Measurements from ENCODE around the gene OLIG1. TPM values are rescaled to one million over a fixed set of nuclear protein-coding genes. Genes with fewer than 3 reads are reported as not detected.

Gene OLIG1
- total RNA-seq, 2 donors from 2014 or later, result 0.48 TPM; not detected in 1

GRCh38 chr21:33114276-33114675 is 44.3 kb downstream of the OLIG1 start:
- H3K27ac ChIP-seq (ENCODE audit: low read depth, low read length), result no peak overlapping the region
- peaks cover 17% of the 10 kb centered on the region for H3K4me1 Mint-ChIP-seq
- no peak for DNase-seq
- H3K4me3 ChIP-seq (ENCODE audit: low read length), result no peak overlapping the region
- WGBS, 2 experiments (ENCODE audit: insufficient coverage in 1 of 2, insufficient read length in 1 of 2), result 96 to 97% methylated on average over 3 of the region's 3 CpGs
- H3K36me3 ChIP-seq (ENCODE audit: control insufficient read depth, insufficient read depth, low read length), result no peaks in the 10 kb centered on the region
- H3K27me3 ChIP-seq (ENCODE audit: control insufficient read depth, insufficient read depth, low read length, poor library complexity, severe bottlenecking), result peaks cover 49% of the 10 kb centered on the region
- TF ChIP-seq CTCF (conservative IDR thresholded peaks at IDR 0.05), result no peak
- no peak overlapping the region for H3K4me3 Mint-ChIP-seq
- H3K9ac ChIP-seq (ENCODE audit: extremely low read depth, low read length, poor library complexity, severe bottlenecking), result no peak overlapping the region
- no peaks in the 10 kb centered on the region for H3K4me1 ChIP-seq (ENCODE audit: control insufficient read depth, insufficient read depth, low read length)
- H3K9me3 Mint-ChIP-seq, result no peaks in the 10 kb centered on the region
- H3K27ac Mint-ChIP-seq, result no peak overlapping the region
- H3K36me3 Mint-ChIP-seq (ENCODE audit: low read depth), result no peaks in the 10 kb centered on the region
- peaks cover 37% of the 10 kb centered on the region for H3K27me3 Mint-ChIP-seq (ENCODE audit: insufficient read depth)
- H3K9me3 ChIP-seq (ENCODE audit: control insufficient read depth, low read length), result no peaks in the 10 kb centered on the region

GRCh38 chr21:33115631-33116510 is 45.9 kb downstream of the OLIG1 start:
- H3K4me3 Mint-ChIP-seq, result no peak overlapping the region

GRCh38 chr21:33116676-33117075 is 46.7 kb downstream of the OLIG1 start:
- Mint-ChIP-seq H3K27me3 (ENCODE audit: insufficient read depth) (peaks cover 13% of the 10 kb centered on the region), H3K4me3 (no peak overlapping the region), H3K9me3 (no peaks in the 10 kb centered on the region), H3K27ac (no peak overlapping the region), H3K4me1 (peaks cover 17% of the 10 kb centered on the region), H3K36me3 (ENCODE audit: low read depth) (no peaks in the 10 kb centered on the region)
- Histone ChIP-seq H3K4me3 (ENCODE audit: low read length) (no peak overlapping the region), H3K9me3 (ENCODE audit: control insufficient read depth, low read length) (no peaks in the 10 kb centered on the region), H3K27me3 (ENCODE audit: control insufficient read depth, insufficient read depth, low read length, poor library complexity, severe bottlenecking) (peaks cover 25% of the 10 kb centered on the region), H3K36me3 (ENCODE audit: control insufficient read depth, insufficient read depth, low read length) (no peaks in the 10 kb centered on the region), H3K4me1 (ENCODE audit: control insufficient read depth, insufficient read depth, low read length) (no peaks in the 10 kb centered on the region), H3K9ac (ENCODE audit: extremely low read depth, low read length, poor library complexity, severe bottlenecking) (no peak overlapping the region), H3K27ac (ENCODE audit: low read depth, low read length) (peak overlapping the region; percentile 64)
- WGBS, 2 experiments (ENCODE audit: insufficient coverage in 1 of 2, insufficient read length in 1 of 2), result 66 to 97% methylated on average over 4 to 8 of the region's 8 CpGs
- DNase-seq, result no peak
- TF ChIP-seq CTCF (conservative IDR thresholded peaks at IDR 0.05), result no peak

More at GRCh38 chr21:33115631-33116510, 45.9 kb downstream of the OLIG1 start:
- WGBS, 2 experiments (ENCODE audit: insufficient coverage in 1 of 2, insufficient read length in 1 of 2), result 86 to 89% methylated on average over 15 to 20 of the region's 20 CpGs
- Mint-ChIP-seq H3K9me3 (no peaks in the 10 kb centered on the region), H3K36me3 (ENCODE audit: low read depth) (no peaks in the 10 kb centered on the region), H3K27ac (no peak overlapping the region), H3K27me3 (ENCODE audit: insufficient read depth) (peaks cover 21% of the 10 kb centered on the region), H3K4me1 (peaks cover 17% of the 10 kb centered on the region)
- TF ChIP-seq CTCF (conservative IDR thresholded peaks at IDR 0.05), result no peak
- Histone ChIP-seq H3K9me3 (ENCODE audit: control insufficient read depth, low read length) (no peaks in the 10 kb centered on the region), H3K4me1 (ENCODE audit: control insufficient read depth, insufficient read depth, low read length) (no peaks in the 10 kb centered on the region), H3K27ac (ENCODE audit: low read depth, low read length) (no peak overlapping the region), H3K27me3 (ENCODE audit: control insufficient read depth, insufficient read depth, low read length, poor library complexity, severe bottlenecking) (peaks cover 33% of the 10 kb centered on the region), H3K36me3 (ENCODE audit: control insufficient read depth, insufficient read depth, low read length) (no peaks in the 10 kb centered on the region), H3K9ac (ENCODE audit: extremely low read depth, low read length, poor library complexity, severe bottlenecking) (no peak overlapping the region), H3K4me3 (ENCODE audit: low read length) (no peak overlapping the region)
- no peak for DNase-seq
